GM10847 (cell line): ENCODE data around the gene ABCA5.

ENCODE experiments used
- POLR2A ChIP-seq: IDR thresholded peaks from 2 replicates; pipeline ENCODE4 v1.6.1; 2011; ENCODE audit not compliant: insufficient read length; ENCODE audit errors: extremely low read depth

Gene ABCA5

GRCh38 chr17:69236464-69236863, 90.5 kb downstream of the ABCA5 start:
- TF ChIP-seq POLR2A, result no peak

DNA sequence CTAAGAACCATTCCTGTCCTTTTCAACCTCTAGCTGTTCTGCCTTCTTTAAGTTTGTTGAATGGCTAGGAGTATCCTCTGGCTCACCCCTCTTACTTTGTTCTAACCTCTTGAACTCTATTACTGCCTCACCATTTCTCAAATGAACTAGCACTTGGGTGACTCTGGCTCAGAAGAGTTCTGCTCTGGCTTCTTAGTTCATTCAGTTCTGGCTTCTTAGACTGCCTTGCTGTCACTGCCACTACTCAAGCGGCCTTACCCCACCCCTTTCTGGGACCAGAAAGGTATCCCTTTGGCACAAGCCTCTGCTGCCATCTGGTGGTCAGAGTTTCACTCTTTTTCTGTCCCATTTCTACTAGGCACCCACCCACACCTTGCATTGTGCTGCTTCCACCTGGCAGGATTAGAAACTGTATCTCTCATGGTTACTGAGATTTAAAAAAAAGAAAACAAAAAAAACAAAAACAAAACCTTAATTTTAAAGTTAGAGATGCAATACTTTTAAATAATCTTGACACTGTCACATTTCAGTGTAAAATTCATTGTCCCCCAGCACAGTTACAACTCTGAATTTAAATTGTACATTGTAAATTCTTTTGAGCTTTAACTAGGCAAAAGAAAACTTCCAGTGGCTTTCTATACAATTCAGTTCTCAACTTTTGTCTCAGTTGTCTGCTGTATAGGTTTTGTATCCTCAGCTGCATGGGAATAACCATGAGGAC, 91.4 kb downstream of the ABCA5 start:
- no peak for TF ChIP-seq POLR2A

- TF ChIP-seq POLR2A, result no peak
Observed at GRCh38 chr17:69232650-69233049, 94.3 kb downstream of the ABCA5 start.

DNA sequence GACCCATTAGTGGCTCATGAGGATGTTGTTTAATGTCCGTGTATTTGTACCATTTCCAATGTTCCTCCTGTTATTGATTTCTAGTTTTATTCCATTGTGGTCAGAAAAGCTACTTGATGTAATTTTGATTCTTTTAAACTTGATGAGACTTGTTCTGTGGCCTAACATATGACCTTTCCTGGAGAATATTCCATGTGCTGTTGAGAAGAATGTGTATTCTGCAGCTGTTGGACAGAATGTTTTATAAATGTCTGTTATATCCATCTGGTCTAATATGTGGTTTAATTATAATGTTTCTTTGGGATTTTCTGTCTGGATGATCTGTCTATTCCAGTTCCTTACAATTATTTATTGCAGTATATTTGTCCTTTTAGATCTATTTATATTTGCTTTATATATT, 95.4 kb downstream of the ABCA5 start:
- no peak for TF ChIP-seq POLR2A

DNA sequence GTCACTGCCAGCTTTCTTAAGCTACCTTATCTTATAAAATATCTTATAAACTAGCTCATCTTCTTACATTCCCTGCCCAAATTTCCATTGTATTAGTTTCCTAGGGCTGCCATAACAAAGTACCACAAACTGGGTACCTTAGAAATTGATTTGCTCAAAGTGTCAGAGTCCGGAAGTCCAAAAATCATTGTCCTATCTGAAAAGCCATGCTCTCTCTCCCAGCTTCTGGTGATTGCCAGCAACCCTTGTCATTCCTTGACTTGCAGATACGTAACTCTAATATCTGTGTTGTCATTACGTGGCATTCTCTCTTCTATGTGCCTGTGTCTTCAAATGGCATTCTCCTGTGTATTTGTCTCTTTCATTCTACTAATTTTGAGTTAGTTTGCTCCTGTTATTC, 96.0 kb downstream of the ABCA5 start:
- TF ChIP-seq POLR2A, result no peak

- no peak for TF ChIP-seq POLR2A
Observed at GRCh38 chr17:69228576-69228975, 98.4 kb downstream of the ABCA5 start, which contains the start of gene ABCA10. TSS of gene ABCA10 (minus strand) at chr17:69228824. CDS start at chr17:69225358, 3,466 bp downstream.

GRCh38 chr17:69228018-69228417, 98.9 kb downstream of the ABCA5 start:
- TF ChIP-seq POLR2A, result no peak

- no peak for TF ChIP-seq POLR2A
Observed at GRCh38 chr17:69227541-69227940, 99.4 kb downstream of the ABCA5 start.

DNA sequence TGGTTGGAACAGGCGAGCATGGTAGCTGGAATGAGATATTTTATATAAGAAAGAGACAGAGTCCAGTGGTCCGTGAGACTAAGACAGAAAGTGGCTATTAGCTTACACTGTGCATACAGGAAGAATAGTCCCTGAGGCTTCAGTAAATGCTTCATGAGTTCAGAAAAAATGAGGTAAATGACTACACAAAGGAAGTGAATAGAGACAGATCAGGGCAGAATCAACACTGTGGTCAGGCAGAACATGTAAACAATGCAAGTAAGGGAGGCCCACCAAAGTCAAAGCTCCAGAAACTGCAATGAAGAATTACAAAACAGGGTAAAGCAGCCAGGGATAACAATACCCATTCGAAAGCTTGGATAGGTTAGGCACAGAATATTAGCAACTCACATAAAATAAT, 103.1 kb downstream of the ABCA5 start:
- TF ChIP-seq POLR2A, result no peak

GRCh38 chr17:69222707-69223258, 104.2 kb downstream of the ABCA5 start:
- no peak for TF ChIP-seq POLR2A

GRCh38 chr17:69220098-69220497, 106.8 kb downstream of the ABCA5 start:
- no peak for TF ChIP-seq POLR2A

GRCh38 chr17:69218986-69219385, 107.9 kb downstream of the ABCA5 start:
- TF ChIP-seq POLR2A, result no peak

- no peak for TF ChIP-seq POLR2A
Observed at GRCh38 chr17:69213059-69213813, 113.7 kb downstream of the ABCA5 start.

GRCh38 chr17:69208640-69209039, 118.3 kb downstream of the ABCA5 start:
- no peak for TF ChIP-seq POLR2A

GRCh38 chr17:69207151-69207550, 119.8 kb downstream of the ABCA5 start:
- TF ChIP-seq POLR2A, result no peak

DNA sequence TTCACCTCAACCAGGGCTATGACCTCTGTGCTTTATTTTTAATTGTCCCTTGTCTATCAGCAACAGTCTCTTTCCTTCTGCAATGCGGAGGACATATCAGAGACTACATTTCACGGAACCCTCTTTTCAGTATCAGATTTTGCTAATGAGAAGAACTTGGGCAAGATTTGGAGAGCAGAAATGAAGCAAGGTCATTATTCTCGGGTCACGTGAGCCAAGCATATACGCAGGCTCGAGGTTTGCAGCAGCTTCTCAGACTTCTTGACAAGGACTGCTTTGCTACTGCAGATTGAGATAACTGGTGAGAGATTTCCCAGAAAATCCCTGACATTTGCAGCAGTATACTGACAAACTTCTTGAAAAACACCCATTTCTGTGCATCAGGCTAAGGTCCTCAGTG, 128.7 kb downstream of the ABCA5 start:
- no peak for TF ChIP-seq POLR2A
